SK-N-SH (cell line): ENCODE data around the gene PTPN13. TPM values are rescaled to one million over a fixed set of nuclear protein-coding genes. Genes with fewer than 3 reads are reported as not detected.

ENCODE experiments used
- CTCF ChIA-PET: fragments of 300-600, 350-600 bp; formaldehyde crosslinking; extraction: SDS; loops from one replicate; lab custom pipeline; 2021; lab: Yijun Ruan, JAX
- POLR2A ChIA-PET: fragments of 350-600 bp; sonication (Branson Sonifier 250); formaldehyde crosslinking; extraction: SDS; loops from one replicate; lab custom pipeline; 2020; ENCODE audit warnings: antibody characterized with exemption, inconsistent platforms; lab: Yijun Ruan, JAX
- DNase-seq: peaks from one replicate; pipeline ENCODE4 v3.0.0; 2012
- H2AFZ ChIP-seq: fragments of 200-600 bp; sonication (generic); 2 replicates; pipeline ENCODE4 v1.8.1; 2016; ENCODE audit warnings: antibody characterized with exemption, mild to moderate bottlenecking, low read depth
- H3F3A ChIP-seq: fragments of 200-600 bp; sonication (generic); replicated peaks from 2 replicates; pipeline ENCODE3; 2016; ENCODE audit warnings: antibody characterized with exemption, mild to moderate bottlenecking; ENCODE audit not compliant: insufficient read depth
- H3K27ac ChIP-seq, 2 experiments: fragments of 200-500 bp in 1 of 2; fragments of 200-600 bp in 1 of 2; sonication (Bioruptor generic) in 1 of 2; sonication (generic), shearing (Covaris generic) in 1 of 2; 2 replicates each; pipeline versions ENCODE4 v1.5.1 to v1.6.1; 2014 to 2016; ENCODE audit warnings: low read depth in 2 of 2, inconsistent platforms in 1 of 2, low read length in 1 of 2, mild to moderate bottlenecking in 1 of 2, mixed read lengths in 1 of 2
- H3K27me3 ChIP-seq: fragments of 200-600 bp; sonication (generic), shearing (Covaris generic); 2 replicates; pipeline ENCODE4 v1.6.1; 2016; ENCODE audit warnings: mixed run types; ENCODE audit not compliant: insufficient read depth
- H3K36me3 ChIP-seq, 2 experiments: fragments of 200-500 bp in 1 of 2; fragments of 200-600 bp in 1 of 2; sonication (Bioruptor generic) in 1 of 2; sonication (generic) in 1 of 2; replicated peaks in 1 of 2; 2 replicates each; pipeline versions ENCODE3 to v1.5.1; 2014 to 2016; ENCODE audit warnings: low read length in 1 of 2, mild to moderate bottlenecking in 1 of 2; ENCODE audit not compliant: insufficient read depth in 2 of 2, control insufficient read depth in 1 of 2
- H3K4me1 ChIP-seq, 2 experiments: fragments of 200-500 bp in 1 of 2; fragments of 200-600 bp in 1 of 2; sonication (Bioruptor generic) in 1 of 2; sonication (generic), shearing (Covaris generic) in 1 of 2; 2 replicates each; pipeline versions ENCODE4 v1.5.1 to v1.6.1; 2014 to 2016; ENCODE audit warnings: low read depth in 1 of 2, low read length in 1 of 2, mixed run types in 1 of 2; ENCODE audit not compliant: insufficient read depth in 2 of 2, control insufficient read depth in 1 of 2
- H3K4me2 ChIP-seq: fragments of 200-600 bp; sonication (generic), shearing (Covaris generic); 2 replicates; pipeline ENCODE4 v1.6.1; 2017; ENCODE audit warnings: mixed run types
- H3K4me3 ChIP-seq, 2 experiments: fragments of 200-500 bp in 1 of 2; fragments of 200-600 bp in 1 of 2; sonication (Bioruptor generic) in 1 of 2; sonication (generic), shearing (Covaris generic) in 1 of 2; 2 replicates each; pipeline versions ENCODE4 v1.5.1 to v1.8.1; 2014 to 2016; ENCODE audit warnings: low read depth in 2 of 2, inconsistent platforms in 1 of 2, low read length in 1 of 2, mild to moderate bottlenecking in 1 of 2, mixed read lengths in 1 of 2, moderate library complexity in 1 of 2
- H3K79me2 ChIP-seq: fragments of 200-600 bp; sonication (generic); 2 replicates; pipeline ENCODE4 v1.8.1; 2017; ENCODE audit warnings: mild to moderate bottlenecking; ENCODE audit not compliant: insufficient read depth
- H3K9ac ChIP-seq: fragments of 200-600 bp; sonication (generic); 2 replicates; pipeline ENCODE4 v1.6.1; 2017; ENCODE audit warnings: mixed run types
- H3K9me2 ChIP-seq: fragments of 200-600 bp; sonication (generic); 2 replicates; pipeline ENCODE4 v1.6.1; 2017; ENCODE audit warnings: mixed run types
- H3K9me3 ChIP-seq: fragments of 200-600 bp; sonication (generic); 2 replicates; pipeline ENCODE4 v1.6.1; 2017; ENCODE audit warnings: mixed run types, mild to moderate bottlenecking, moderate library complexity
- H4K20me1 ChIP-seq: fragments of 200-600 bp; sonication (generic); 2 replicates; pipeline ENCODE4 v1.6.1; 2017; ENCODE audit warnings: mild to moderate bottlenecking, mixed run types; ENCODE audit not compliant: insufficient read depth
- EZH2phosphoT487 ChIP-seq: fragments of 200-600 bp; sonication (generic); IDR thresholded peaks from 2 replicates; pipeline ENCODE4 v1.6.1; 2017; ENCODE audit warnings: low read depth, mixed run types, mild to moderate bottlenecking, antibody characterized with exemption, moderate library complexity, borderline replicate concordance
- FOSL2 ChIP-seq: IDR thresholded peaks from 2 replicates; pipeline ENCODE4 v1.4.0; 2012; ENCODE audit warnings: low read depth, mild to moderate bottlenecking, moderate library complexity, borderline replicate concordance
- GABPA ChIP-seq: IDR thresholded peaks from 2 replicates; pipeline ENCODE4 v1.4.0; 2012; ENCODE audit warnings: low read depth, mild to moderate bottlenecking
- JUND ChIP-seq: IDR thresholded peaks from 2 replicates; pipeline ENCODE4 v1.4.0; 2012
- NFIC ChIP-seq: IDR thresholded peaks from 2 replicates; pipeline ENCODE4 v1.4.0; 2012; ENCODE audit warnings: borderline replicate concordance
- POLR2AphosphoS5 ChIP-seq: IDR thresholded peaks from 2 replicates; pipeline ENCODE4 v1.6.1; 2012; ENCODE audit warnings: low read depth, low read length
- RCOR1 ChIP-seq: fragments of 150-350 bp; IDR thresholded peaks from 2 replicates; pipeline ENCODE4 v1.6.1; 2017; ENCODE audit warnings: antibody characterized with exemption, low read length
- RXRA ChIP-seq: IDR thresholded peaks from 2 replicates; pipeline ENCODE4 v1.4.0; 2012; ENCODE audit warnings: low read depth, mild to moderate bottlenecking, borderline replicate concordance
- SIN3A ChIP-seq: IDR thresholded peaks from 2 replicates; pipeline ENCODE4 v1.6.1; 2012; ENCODE audit warnings: low read depth, mild to moderate bottlenecking, low read length, moderate library complexity, borderline replicate concordance
- SMC3 ChIP-seq: IDR thresholded peaks from 2 replicates; pipeline ENCODE4 v1.6.1; 2012; ENCODE audit warnings: low read depth, low read length, improper control_type of control experiment
- TAF1 ChIP-seq: IDR thresholded peaks from 2 replicates; pipeline ENCODE4 v1.6.1; 2012; ENCODE audit warnings: low read depth, mild to moderate bottlenecking, low read length, moderate library complexity, borderline replicate concordance
- TCF12 ChIP-seq: IDR thresholded peaks from 2 replicates; pipeline ENCODE4 v1.4.0; 2012
- TEAD4 ChIP-seq: IDR thresholded peaks from 2 replicates; pipeline ENCODE4 v1.4.0; 2012; ENCODE audit warnings: mild to moderate bottlenecking, borderline replicate concordance; ENCODE audit not compliant: insufficient read depth
- USF1 ChIP-seq: IDR thresholded peaks from 2 replicates; pipeline ENCODE4 v1.4.0; 2012; ENCODE audit warnings: low read depth, borderline replicate concordance
- WGBS: methylation state at CpG from one replicate; pipeline ENCODE4 v1.1.6; 2017; ENCODE audit warnings: low lambda C conversion rate; 5-methylcytosine and 5-hydroxymethylcytosine counted together
- polyA plus RNA-seq, 3 experiments: library from polyadenylated mRNA; depleted of rRNA; stranded (reverse); fragments of >200 nt; gene quantifications; 2 replicates each; pipeline ENCODE4 v1.2.3, GENCODE V29; 2012
- TF ChIP-seq, protein P1 (sequence below): IDR thresholded peaks from 2 replicates; pipeline ENCODE4; 2012
- TF ChIP-seq, protein P2 (sequence below): fragments of 200-600 bp; sonication (generic); IDR thresholded peaks from 2 replicates; pipeline ENCODE4 v1.6.1; 2017; ENCODE audit warnings: antibody characterized with exemption, mild to moderate bottlenecking, moderate library complexity
- TF ChIP-seq, protein P3 (sequence below): fragments of 150-350 bp; IDR thresholded peaks from 2 replicates; pipeline ENCODE4 v1.6.1; 2016; ENCODE audit warnings: mild to moderate bottlenecking, low read depth, low read length

Gene PTPN13
- polyA plus RNA-seq, 1 of the 3 experiments (the other 2 are of a cell fraction), result 5.5 TPM

DNA sequence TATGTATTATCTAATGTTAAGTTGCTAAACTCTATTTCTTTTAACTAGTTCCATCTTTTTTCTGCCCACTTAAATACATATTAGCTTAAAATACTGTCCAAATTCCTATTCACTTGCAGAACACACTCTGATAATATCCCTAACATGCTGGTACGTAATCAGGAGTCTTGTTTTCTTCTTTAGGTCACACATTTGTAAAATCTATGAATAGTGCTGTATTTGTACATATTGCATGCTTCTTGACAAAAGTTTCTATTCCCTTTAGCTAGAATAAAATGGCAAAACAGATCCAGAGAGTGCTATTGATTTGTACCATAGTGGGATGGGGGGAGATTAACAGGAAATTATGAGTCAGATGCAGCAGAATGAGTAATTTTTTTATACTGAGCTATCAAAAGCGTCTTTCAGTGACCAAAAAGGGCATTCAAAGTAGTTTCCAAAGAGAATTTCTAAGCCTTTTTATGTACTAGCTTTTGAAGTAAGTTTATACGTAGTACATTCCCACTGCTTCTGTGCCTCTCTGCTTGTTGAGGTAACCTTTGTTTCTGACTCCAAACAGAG is 126.5 kb downstream of the PTPN13 start:
- Histone ChIP-seq H3K9me2 (no peaks in the 10 kb centered on the region), H4K20me1 (no peaks in the 10 kb centered on the region), H3F3A (peaks cover 7% of the 10 kb centered on the region), H2AFZ (peak overlapping the region; percentile 30; the same call in 1 of the 2 replicates), H3K9me3 (no peaks in the 10 kb centered on the region), H3K4me1 (peaks cover 0 to 8% of the 10 kb centered on the region in 2 experiments; a peak in 1 of 4 replicates), H3K9ac (peak overlapping the region; percentile 39; the same call in 1 of the 2 replicates), H3K4me2 (no peak overlapping the region; the same call in 1 of the 2 replicates), H3K27ac (peak overlapping the region in 1 of 2 experiments; percentile 58; a peak in 2 of 4 replicates), H3K4me3 (no peak overlapping the region), H3K27me3 (no peaks in the 10 kb centered on the region), H3K79me2 (no peaks in the 10 kb centered on the region), H3K36me3 (peaks cover 12 to 32% of the 10 kb centered on the region in 2 experiments)
- WGBS, result 31% methylated on average over 3 of the region's 3 CpGs
- no peak for DNase-seq
- ChIA-PET POLR2A (no interaction called here), CTCF (no interaction called here)
- TF ChIP-seq TAF1 (no peak), RXRA (no peak), FOSL2 (peak; percentile 72), JUND (peak; percentile 55)

- peaks cover 12 to 31% of the 10 kb centered on the region in 2 experiments for H3K36me3 ChIP-seq
- 90% methylated on average over 2 of the region's 2 CpGs for WGBS
- CTCF ChIA-PET, result no interaction called here
- peak overlapping the region in 1 of 2 experiments; percentile 58; a peak in 1 of 4 replicates for H3K27ac ChIP-seq
- H3K9me3 ChIP-seq, result no peaks in the 10 kb centered on the region
- POLR2A ChIA-PET, result no interaction called here
- no peaks in the 10 kb centered on the region for H3K9me2 ChIP-seq
- H2AFZ ChIP-seq, result no peak overlapping the region
- no peaks in the 10 kb centered on the region for H4K20me1 ChIP-seq
- H3K79me2 ChIP-seq, result 0 out of 2 replicates have a peak, but pooled peaks cover 4% of the 10 kb centered on the region
- peaks cover 0 to 8% of the 10 kb centered on the region in 2 experiments; a peak in 1 of 4 replicates for H3K4me1 ChIP-seq
- peaks cover 7% of the 10 kb centered on the region for H3F3A ChIP-seq
- H3K9ac ChIP-seq, result no peak overlapping the region
- no peak overlapping the region for H3K4me3 ChIP-seq
- DNase-seq, result no peak
- no peaks in the 10 kb centered on the region for H3K27me3 ChIP-seq
- TF ChIP-seq TEAD4, result no peak
- TF ChIP-seq, protein P1, sequence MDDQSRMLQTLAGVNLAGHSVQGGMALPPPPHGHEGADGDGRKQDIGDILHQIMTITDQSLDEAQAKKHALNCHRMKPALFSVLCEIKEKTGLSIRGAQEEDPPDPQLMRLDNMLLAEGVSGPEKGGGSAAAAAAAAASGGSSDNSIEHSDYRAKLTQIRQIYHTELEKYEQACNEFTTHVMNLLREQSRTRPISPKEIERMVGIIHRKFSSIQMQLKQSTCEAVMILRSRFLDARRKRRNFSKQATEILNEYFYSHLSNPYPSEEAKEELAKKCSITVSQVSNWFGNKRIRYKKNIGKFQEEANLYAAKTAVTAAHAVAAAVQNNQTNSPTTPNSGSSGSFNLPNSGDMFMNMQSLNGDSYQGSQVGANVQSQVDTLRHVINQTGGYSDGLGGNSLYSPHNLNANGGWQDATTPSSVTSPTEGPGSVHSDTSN, result no peak
- no peak overlapping the region for H3K4me2 ChIP-seq
Measured at GRCh38 chr4:86721412-86721811, 127.3 kb downstream of the PTPN13 start.

GRCh38 chr4:86730310-86730709 is 136.2 kb downstream of the PTPN13 start:
- no peak overlapping the region for H2AFZ ChIP-seq
- H3K4me3 ChIP-seq, result no peak overlapping the region
- no peak overlapping the region for H3K9ac ChIP-seq
- POLR2A ChIA-PET, result interaction anchor here (0.6 kb wide), 1 partner anchor 40 kb away, joined by 3 read pairs; no protein-coding TSS in a partner anchor
- no peaks in the 10 kb centered on the region for H3F3A ChIP-seq
- DNase-seq, result no peak
- no peaks in the 10 kb centered on the region for H3K9me2 ChIP-seq
- TF ChIP-seq RCOR1, result no peak
- no peak for TF ChIP-seq FOSL2
- TF ChIP-seq TCF12, result no peak
- TF ChIP-seq, protein P2, sequence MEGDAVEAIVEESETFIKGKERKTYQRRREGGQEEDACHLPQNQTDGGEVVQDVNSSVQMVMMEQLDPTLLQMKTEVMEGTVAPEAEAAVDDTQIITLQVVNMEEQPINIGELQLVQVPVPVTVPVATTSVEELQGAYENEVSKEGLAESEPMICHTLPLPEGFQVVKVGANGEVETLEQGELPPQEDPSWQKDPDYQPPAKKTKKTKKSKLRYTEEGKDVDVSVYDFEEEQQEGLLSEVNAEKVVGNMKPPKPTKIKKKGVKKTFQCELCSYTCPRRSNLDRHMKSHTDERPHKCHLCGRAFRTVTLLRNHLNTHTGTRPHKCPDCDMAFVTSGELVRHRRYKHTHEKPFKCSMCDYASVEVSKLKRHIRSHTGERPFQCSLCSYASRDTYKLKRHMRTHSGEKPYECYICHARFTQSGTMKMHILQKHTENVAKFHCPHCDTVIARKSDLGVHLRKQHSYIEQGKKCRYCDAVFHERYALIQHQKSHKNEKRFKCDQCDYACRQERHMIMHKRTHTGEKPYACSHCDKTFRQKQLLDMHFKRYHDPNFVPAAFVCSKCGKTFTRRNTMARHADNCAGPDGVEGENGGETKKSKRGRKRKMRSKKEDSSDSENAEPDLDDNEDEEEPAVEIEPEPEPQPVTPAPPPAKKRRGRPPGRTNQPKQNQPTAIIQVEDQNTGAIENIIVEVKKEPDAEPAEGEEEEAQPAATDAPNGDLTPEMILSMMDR, result no peak
- TF ChIP-seq POLR2AphosphoS5, result no peak
- TF ChIP-seq JUND, result no peak
- TF ChIP-seq SMC3, result no peak
- TF ChIP-seq USF1, result no peak
- TF ChIP-seq, protein P3, sequence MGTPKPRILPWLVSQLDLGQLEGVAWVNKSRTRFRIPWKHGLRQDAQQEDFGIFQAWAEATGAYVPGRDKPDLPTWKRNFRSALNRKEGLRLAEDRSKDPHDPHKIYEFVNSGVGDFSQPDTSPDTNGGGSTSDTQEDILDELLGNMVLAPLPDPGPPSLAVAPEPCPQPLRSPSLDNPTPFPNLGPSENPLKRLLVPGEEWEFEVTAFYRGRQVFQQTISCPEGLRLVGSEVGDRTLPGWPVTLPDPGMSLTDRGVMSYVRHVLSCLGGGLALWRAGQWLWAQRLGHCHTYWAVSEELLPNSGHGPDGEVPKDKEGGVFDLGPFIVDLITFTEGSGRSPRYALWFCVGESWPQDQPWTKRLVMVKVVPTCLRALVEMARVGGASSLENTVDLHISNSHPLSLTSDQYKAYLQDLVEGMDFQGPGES, result no peak
- no peak for TF ChIP-seq NFIC
- TF ChIP-seq SIN3A, result no peak
- TF ChIP-seq GABPA, result no peak
- TF ChIP-seq EZH2phosphoT487, result no peak
- H3K4me2 ChIP-seq, result no peak overlapping the region
- H3K27ac ChIP-seq, result no peak overlapping the region
- WGBS, result 92% methylated on average over 10 of the region's 10 CpGs
- no peaks in the 10 kb centered on the region for H3K4me1 ChIP-seq
- peaks cover 10 to 14% of the 10 kb centered on the region in 2 experiments for H3K36me3 ChIP-seq
- 0 out of 2 replicates have a peak, but pooled peaks cover 4% of the 10 kb centered on the region for H3K79me2 ChIP-seq
- H3K9me3 ChIP-seq, result no peaks in the 10 kb centered on the region
- H3K27me3 ChIP-seq, result no peaks in the 10 kb centered on the region
- no peaks in the 10 kb centered on the region for H4K20me1 ChIP-seq
- CTCF ChIA-PET, result no interaction called here
